Panc1 (cell line): ENCODE results near the gene HDGFL2. TPM values are rescaled to one million over a fixed set of nuclear protein-coding genes. Genes with fewer than 3 reads are reported as not detected.

ENCODE experiments used
- ATAC-seq: fragments of 200-7000 bp; cut with Tn5 transposase; 2 replicates; pipeline ENCODE4 v1.9.1; 2020; ENCODE audit warnings: mild to moderate bottlenecking, moderate library complexity
- BruUV-seq: library from RNA; stranded (reverse); fragments of 400-500 nt; replicated peaks from 2 replicates; lab custom pipeline; 2021; lab: Mats Ljungman, UMichigan
- CTCF ChIA-PET: fragments of 300-600 bp; sonication (Branson Sonifier 250); formaldehyde crosslinking; loops from one replicate; lab custom pipeline; 2022; ENCODE audit warnings: antibody characterized with exemption; lab: Charles Lee
- POLR2A ChIA-PET: fragments of 300-600 bp; sonication (Branson Sonifier 250); formaldehyde crosslinking; loops from one replicate; lab custom pipeline; 2022; ENCODE audit warnings: antibody characterized with exemption; lab: Charles Lee
- DNase-seq: peaks from one replicate; pipeline ENCODE4 v3.0.0-alpha.2; 2010; ENCODE audit warnings: low read depth, low spot score
- H3K27ac ChIP-seq: 2 replicates; pipeline ENCODE4 v1.5.1; 2011; ENCODE audit warnings: mild to moderate bottlenecking, low read length, inconsistent platforms
- H3K27me3 ChIP-seq: fragments of 200-500 bp; sonication (Bioruptor generic); 2 replicates; pipeline ENCODE4 v1.6.0; 2014; ENCODE audit warnings: low read length, inconsistent platforms; ENCODE audit not compliant: control insufficient read depth, insufficient read depth
- H3K36me3 ChIP-seq: fragments of 200-500 bp; sonication (Bioruptor generic); 2 replicates; pipeline ENCODE4 v1.5.1; 2014; ENCODE audit warnings: inconsistent platforms, mild to moderate bottlenecking, low read length, moderate library complexity; ENCODE audit not compliant: control insufficient read depth, insufficient read depth
- H3K4me1 ChIP-seq: 2 replicates; pipeline ENCODE4 v1.5.1; 2011; ENCODE audit warnings: inconsistent platforms, mild to moderate bottlenecking, low read length, moderate library complexity; ENCODE audit not compliant: control insufficient read depth, insufficient read depth
- H3K4me3 ChIP-seq, 2 experiments: 2 replicates each; pipeline ENCODE4 v1.5.1; 2011 to 2012; ENCODE audit warnings: low read depth in 2 of 2, low read length in 2 of 2, mild to moderate bottlenecking in 2 of 2, inconsistent platforms in 1 of 2, moderate library complexity in 1 of 2
- H3K9me3 ChIP-seq: fragments of 200-500 bp; sonication (Bioruptor generic); 2 replicates; pipeline ENCODE4 v1.5.1; 2014; ENCODE audit warnings: low read depth, mild to moderate bottlenecking, inconsistent platforms, low read length, moderate library complexity; ENCODE audit not compliant: control insufficient read depth, insufficient read depth
- CTCF ChIP-seq: fragments of 450-650 bp; IDR thresholded peaks from 2 replicates; pipeline ENCODE4 v1.5.1; 2017; ENCODE audit warnings: mild to moderate bottlenecking
- POLR2AphosphoS5 ChIP-seq: IDR thresholded peaks from 2 replicates; pipeline ENCODE4 v1.6.1; 2012; ENCODE audit warnings: mild to moderate bottlenecking, low read depth, low read length, moderate library complexity
- REST ChIP-seq, 2 experiments: IDR thresholded peaks; 2 replicates each; pipeline ENCODE4 v1.6.1; 2011 to 2012; ENCODE audit warnings: low read depth in 2 of 2, control low read depth in 1 of 2, low read length in 1 of 2, mild to moderate bottlenecking in 1 of 2, moderate library complexity in 1 of 2; ENCODE audit not compliant: insufficient read depth in 1 of 2
- SIN3A ChIP-seq: IDR thresholded peaks from 2 replicates; pipeline ENCODE4 v1.6.1; 2012; ENCODE audit warnings: low read depth, mild to moderate bottlenecking, low read length, moderate library complexity, borderline replicate concordance; ENCODE audit not compliant: insufficient read depth
- TCF7L2 ChIP-seq: IDR thresholded peaks from 2 replicates; pipeline ENCODE4 v1.6.1; 2011; ENCODE audit warnings: mild to moderate bottlenecking, low read depth, low read length, inconsistent platforms
- in situ Hi-C: cut with HindIII; loops from 2 replicates; pipeline ENCODE4 v1.10.0; 2016; ENCODE audit warnings: low sequenced_read_pairs, low pct_unique_long_range_greater_than_20kb
- intact Hi-C: fragments of 100-400 bp; cut with micrococcal nuclease; formaldehyde crosslinking; loops from one replicate; pipeline ENCODE4 v1.10.0; 2022; ENCODE audit not compliant: unreplicated experiment
- total RNA-seq: library from RNA; stranded (reverse); gene quantifications from one replicate; pipeline ENCODE4 v1.2.1, GENCODE V29; 2021; ENCODE audit not compliant: unreplicated experiment

Gene HDGFL2
- total RNA-seq, 1 experiment from 2014 or later: 56.9 TPM

GRCh38 chr19:4487572-4487971, 15.5 kb downstream of the HDGFL2 start:
- no peak for TF ChIP-seq SIN3A
- no peak for TF ChIP-seq REST (IDR thresholded peaks at IDR 0.05; ENCODE audit: insufficient read depth in 1 of 2, low read depth in 2 of 2, low read length in 1 of 2)
- TF ChIP-seq CTCF: no peak
- TF ChIP-seq TCF7L2: no peak
- no peak for TF ChIP-seq POLR2AphosphoS5
- in situ Hi-C loops: no loop called here
- intact Hi-C loops: no loop called here
- ATAC-seq (no peak), DNase-seq (no peak)
- H3K27me3 ChIP-seq: no peaks in the 10 kb centered on the region
- H3K36me3 ChIP-seq: no peaks in the 10 kb centered on the region
- ChIA-PET CTCF (no interaction called here), POLR2A (no interaction called here)
- H3K4me1 ChIP-seq: no peaks in the 10 kb centered on the region
- no TSS peak for BruUV-seq
- no peak overlapping the region for H3K4me3 ChIP-seq
- no peak overlapping the region for H3K27ac ChIP-seq
- H3K9me3 ChIP-seq: no peaks in the 10 kb centered on the region

- no peak for DNase-seq
- intact Hi-C loops (no loop called here), in situ Hi-C loops (no loop called here)
- Histone ChIP-seq H3K4me1 (no peaks in the 10 kb centered on the region), H3K27ac (no peak overlapping the region), H3K9me3 (no peaks in the 10 kb centered on the region), H3K4me3 (no peak overlapping the region), H3K27me3 (no peaks in the 10 kb centered on the region), H3K36me3 (no peaks in the 10 kb centered on the region)
- TF ChIP-seq SIN3A (no peak), CTCF (no peak), TCF7L2 (no peak), REST (IDR thresholded peaks at IDR 0.05; ENCODE audit: insufficient read depth in 1 of 2, low read depth in 2 of 2, low read length in 1 of 2) (no peak), POLR2AphosphoS5 (no peak)
- BruUV-seq: no TSS peak
- ChIA-PET POLR2A (interaction anchor here (0.7 kb wide), 1 partner anchor 28 kb away, joined by 3 read pairs; no protein-coding TSS in a partner anchor), CTCF (no interaction called here)
- ATAC-seq: no peak
These were observed 16.4 kb downstream of the HDGFL2 start for GRCh38 chr19:4488496-4488895.
